B cell (primary cell): ENCODE data around the gene MPZ. TPM values are rescaled to one million over a fixed set of nuclear protein-coding genes. Genes with fewer than 3 reads are reported as not detected.
A peak's percentile ranks its signal among the peaks of the same experiment; 100 is the strongest.

Source experiments
- ATAC-seq: fragments of 200-7000 bp; cut with Tn5 transposase; one replicate; pipeline ENCODE4 v1.10.0; 2021; ENCODE audit warnings: low read depth, mild to moderate bottlenecking, moderate number of reproducible peaks, moderate library complexity
- CTCF ChIA-PET: fragments of 350-600 bp; sonication (Branson Sonifier 250); formaldehyde crosslinking; loops from one replicate; lab custom pipeline; 2021; ENCODE audit warnings: antibody characterized with exemption, inconsistent platforms; lab: Charles Lee
- POLR2A ChIA-PET: fragments of 350-600 bp; sonication (Branson Sonifier 250); formaldehyde crosslinking; loops from one replicate; lab custom pipeline; 2021; ENCODE audit warnings: antibody characterized with exemption; lab: Charles Lee
- DNase-seq: peaks from one replicate; pipeline ENCODE4 v3.0.0; 2013
- H2AFZ ChIP-seq: 2 replicates; pipeline ENCODE4 v1.6.1; 2012; ENCODE audit warnings: mild to moderate bottlenecking, low read depth, low read length; ENCODE audit not compliant: insufficient read depth, poor library complexity, severe bottlenecking
- H3K27ac ChIP-seq, 2 donors: 1 replicate in 1 of 2; 2 replicates in 1 of 2; pipeline ENCODE4 v1.5.1; 2012 to 2013; ENCODE audit warnings: low read length in 2 of 2, mild to moderate bottlenecking in 2 of 2, moderate library complexity in 1 of 2
- H3K27me3 ChIP-seq, 4 experiments: fragments of 200-600 bp in 1 of 4; sonication (generic) in 1 of 4; replicated peaks in 1 of 4; 1 replicate in 2 of 4; 2 replicates in 2 of 4; pipeline versions ENCODE4 v1.6.1 to v1.7.0; 2013 to 2016; ENCODE audit warnings: low read length in 3 of 4, mild to moderate bottlenecking in 2 of 4, mixed read lengths in 1 of 4, moderate library complexity in 1 of 4; ENCODE audit not compliant: insufficient read depth in 4 of 4, control insufficient read depth in 3 of 4; ENCODE audit errors: control extremely low read depth in 1 of 4
- H3K36me3 ChIP-seq, 2 experiments: replicated peaks in 1 of 2; 1 replicate in 1 of 2; 2 replicates in 1 of 2; pipeline versions ENCODE4 v1.6.1 to v1.7.1; 2013; ENCODE audit warnings: low read length in 1 of 2; ENCODE audit not compliant: insufficient read depth in 2 of 2, control insufficient read depth in 1 of 2; ENCODE audit errors: control extremely low read depth in 1 of 2, extremely low read depth in 1 of 2
- H3K4me1 ChIP-seq, 2 donors: fragments of 200-600 bp in 1 of 2; sonication (generic) in 1 of 2; 1 replicate in 1 of 2; 2 replicates in 1 of 2; pipeline versions ENCODE4 v1.5.1 to v1.6.1; 2013 to 2017; ENCODE audit warnings: low read length in 2 of 2; ENCODE audit not compliant: control insufficient read depth in 2 of 2, insufficient read depth in 2 of 2
- H3K4me2 ChIP-seq: replicated peaks from 2 replicates; pipeline ENCODE3; 2012; ENCODE audit warnings: mild to moderate bottlenecking, low read depth, low read length; ENCODE audit not compliant: poor library complexity, severe bottlenecking
- H3K4me3 ChIP-seq, 5 experiments: fragments of 200-600 bp in 1 of 5; sonication (generic) in 1 of 5; 1 replicate in 3 of 5; 2 replicates in 2 of 5; pipeline versions ENCODE4 v1.5.1 to v1.7.0; 2011 to 2016; ENCODE audit warnings: low read length in 4 of 5, mild to moderate bottlenecking in 4 of 5, low read depth in 2 of 5, control low read depth in 1 of 5, moderate library complexity in 1 of 5; ENCODE audit not compliant: insufficient read depth in 1 of 5; ENCODE audit errors: control extremely low read depth in 1 of 5, extremely low read depth in 1 of 5
- H3K79me2 ChIP-seq: fragments of 200-600 bp; sonication (generic); one replicate; pipeline ENCODE4 v1.6.0; 2016; ENCODE audit warnings: low read length; ENCODE audit not compliant: control insufficient read depth, insufficient read depth
- H3K9ac ChIP-seq: fragments of 200-600 bp; sonication (generic); 2 replicates; pipeline ENCODE4 v1.6.1; 2017; ENCODE audit warnings: mild to moderate bottlenecking, low read length, moderate library complexity
- H3K9me3 ChIP-seq, 3 donors: one replicate each; pipeline versions ENCODE4 v1.6.1 to v1.7.1; 2013; ENCODE audit warnings: low read length in 2 of 3; ENCODE audit not compliant: control insufficient read depth in 2 of 3, insufficient read depth in 1 of 3; ENCODE audit errors: control extremely low read depth in 1 of 3
- H4K20me1 ChIP-seq: 2 replicates; pipeline ENCODE4 v1.6.0; 2012; ENCODE audit warnings: mild to moderate bottlenecking, low read length; ENCODE audit not compliant: insufficient read depth, control insufficient read depth, poor library complexity, severe bottlenecking
- H3K27ac Mint-ChIP-seq: one replicate; pipeline ENCODE4 v1.8.0; 2021; ENCODE audit warnings: mixed read lengths
- H3K27me3 Mint-ChIP-seq: one replicate; pipeline ENCODE4 v1.8.0; 2021; ENCODE audit warnings: mixed read lengths
- H3K4me1 Mint-ChIP-seq: one replicate; pipeline ENCODE4 v1.8.0; 2021; ENCODE audit warnings: mixed read lengths
- H3K4me3 Mint-ChIP-seq: one replicate; pipeline ENCODE4 v1.8.0; 2021; ENCODE audit warnings: mixed read lengths
- H3K9me3 Mint-ChIP-seq: one replicate; pipeline ENCODE4 v1.8.0; 2022; ENCODE audit warnings: mixed read lengths; ENCODE audit not compliant: insufficient read depth
- EZH2 ChIP-seq: IDR thresholded peaks from 2 replicates; pipeline ENCODE4 v1.6.1; 2012; ENCODE audit warnings: borderline replicate concordance, low read depth, mild to moderate bottlenecking, moderate library complexity, low read length; ENCODE audit not compliant: insufficient read depth, poor library complexity, severe bottlenecking
- WGBS: methylation state at CpG from one replicate; pipeline ENCODE4 v1.1.5; 2013; ENCODE audit warnings: missing lambda C conversion rate; ENCODE audit not compliant: insufficient coverage; 5-methylcytosine and 5-hydroxymethylcytosine counted together
- intact Hi-C: fragments of 100-400 bp; cut with micrococcal nuclease; formaldehyde crosslinking; loops from one replicate; pipeline ENCODE4 v1.10.0; 2022
- polyA plus RNA-seq: library from polyadenylated mRNA; depleted of rRNA; stranded (reverse); fragments of >200 nt; gene quantifications from 2 replicates; pipeline ENCODE4 v1.2.3, GENCODE V29; 2012
- total RNA-seq, 2 donors: library from RNA; stranded (reverse); fragments of 120-200 nt in 1 of 2; gene quantifications; 1 replicate in 1 of 2; 2 replicates in 1 of 2; pipeline versions ENCODE4 v1.2.3 to v1.2.4, GENCODE V29; 2013 to 2022
- TF ChIP-seq, protein P1 (sequence below): fragments of 200-600 bp; IDR thresholded peaks from one replicate; pipeline ENCODE4 v1.8.0; 2022; ENCODE audit warnings: antibody characterized with exemption, mild to moderate bottlenecking

The MPZ gene
- total and polyA plus RNA-seq, 2 donors (not counting 1 experiment from before 2014, with no cell fraction given): 4.3 to 12.9 TPM

DNA sequence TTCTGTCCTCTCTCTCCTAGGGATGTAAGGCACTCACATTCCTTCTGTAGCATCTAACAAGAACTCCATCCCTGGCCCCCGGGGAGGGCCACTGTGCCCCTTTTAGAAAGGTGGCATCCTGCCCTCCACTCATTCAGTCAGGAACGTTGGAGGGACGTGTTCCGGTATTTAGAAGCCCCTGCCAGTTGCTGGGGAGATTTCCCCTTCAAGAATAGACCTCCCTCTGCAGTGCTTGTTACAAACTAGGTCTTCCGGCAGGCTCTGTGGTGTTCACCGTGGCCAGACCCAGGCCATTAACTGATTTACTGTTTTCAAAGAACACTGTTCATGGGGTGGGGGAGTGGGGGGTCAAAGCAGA, 50.4 kb downstream of the MPZ start:
- CTCF ChIA-PET: interaction anchor here (1.1 to 1.8 kb wide), 2 partner anchors 32 to 124 kb away, joined by 3 to 4 read pairs; no protein-coding TSS in a partner anchor
- intact Hi-C loops: no loop called here

More for the DNA sequence above, 50.4 kb downstream of the MPZ start:
- H4K20me1 ChIP-seq: no peaks in the 10 kb centered on the region
- Mint-ChIP-seq H3K4me1 (peaks cover 35% of the 10 kb centered on the region), H3K9me3 (peaks cover 9% of the 10 kb centered on the region), H3K27ac (no peak overlapping the region), H3K4me3 (peak overlapping the region; percentile 74), H3K27me3 (peaks cover 65% of the 10 kb centered on the region)
- POLR2A ChIA-PET: interaction anchor here (0.5 kb wide), 1 partner anchor 42 kb away, joined by 3 read pairs; no protein-coding TSS in a partner anchor
- H3K9ac ChIP-seq: no peak overlapping the region
- no peaks in the 10 kb centered on the region for H3K79me2 ChIP-seq
- H3K4me3 ChIP-seq: peak overlapping the region in 1 of 5 experiments; percentile 61
- no peak overlapping the region for H3K27ac ChIP-seq
- H3K4me1 ChIP-seq: peaks cover 18 to 22% of the 10 kb centered on the region in 2 donors
- H2AFZ ChIP-seq: peak overlapping the region; percentile 79
- WGBS: 35% methylated on average over 2 of the region's 6 CpGs
- ATAC-seq (no peak), DNase-seq (no peak)
- peaks cover 0 to 60% (median 34%) of the 10 kb centered on the region in 4 experiments for H3K27me3 ChIP-seq
- H3K9me3 ChIP-seq: peaks cover 0 to 26% (median 15%) of the 10 kb centered on the region in 3 donors
- no peaks in the 10 kb centered on the region for H3K36me3 ChIP-seq
- no peak for TF ChIP-seq EZH2
- TF ChIP-seq, protein P1, sequence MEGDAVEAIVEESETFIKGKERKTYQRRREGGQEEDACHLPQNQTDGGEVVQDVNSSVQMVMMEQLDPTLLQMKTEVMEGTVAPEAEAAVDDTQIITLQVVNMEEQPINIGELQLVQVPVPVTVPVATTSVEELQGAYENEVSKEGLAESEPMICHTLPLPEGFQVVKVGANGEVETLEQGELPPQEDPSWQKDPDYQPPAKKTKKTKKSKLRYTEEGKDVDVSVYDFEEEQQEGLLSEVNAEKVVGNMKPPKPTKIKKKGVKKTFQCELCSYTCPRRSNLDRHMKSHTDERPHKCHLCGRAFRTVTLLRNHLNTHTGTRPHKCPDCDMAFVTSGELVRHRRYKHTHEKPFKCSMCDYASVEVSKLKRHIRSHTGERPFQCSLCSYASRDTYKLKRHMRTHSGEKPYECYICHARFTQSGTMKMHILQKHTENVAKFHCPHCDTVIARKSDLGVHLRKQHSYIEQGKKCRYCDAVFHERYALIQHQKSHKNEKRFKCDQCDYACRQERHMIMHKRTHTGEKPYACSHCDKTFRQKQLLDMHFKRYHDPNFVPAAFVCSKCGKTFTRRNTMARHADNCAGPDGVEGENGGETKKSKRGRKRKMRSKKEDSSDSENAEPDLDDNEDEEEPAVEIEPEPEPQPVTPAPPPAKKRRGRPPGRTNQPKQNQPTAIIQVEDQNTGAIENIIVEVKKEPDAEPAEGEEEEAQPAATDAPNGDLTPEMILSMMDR: no peak
- H3K4me2 ChIP-seq: peak overlapping the region; percentile 89
